Measurements from ENCODE around the gene PCDHGA6. TPM values are rescaled to one million over a fixed set of nuclear protein-coding genes. Genes with fewer than 3 reads are reported as not detected.

Gene PCDHGA6
- 1 to 10 TPM; 3.1 to 6.2 (median 3.4) TPM for total RNA-seq

GRCh38 chr5:141373673-141374317 is at the start of gene PCDHGA6:
TSS of gene PCDHGA6 (plus strand) at chr5:141373891. CDS start at chr5:141374084, 193 bp downstream.
- TF ChIP-seq CTCF (IDR thresholded peaks at IDR 0.05; ENCODE audit: low read depth), result no peak

GRCh38 chr5:141326088-141326854 is 47.4 kb upstream of the PCDHGA6 start:
- TF ChIP-seq CTCF (IDR thresholded peaks at IDR 0.05; ENCODE audit: low read depth), result no peak

- TF ChIP-seq CTCF (IDR thresholded peaks at IDR 0.05; ENCODE audit: low read depth), result no peak
Measured at GRCh38 chr5:141328231-141328630, 45.5 kb upstream of the PCDHGA6 start.

GRCh38 chr5:141330299-141331080 is 43.2 kb upstream of the PCDHGA6 start, which contains the start of gene PCDHGA1:
TSS of gene PCDHGA1 (plus strand) at chr5:141330514.
- TF ChIP-seq CTCF (IDR thresholded peaks at IDR 0.05; ENCODE audit: low read depth), result no peak

- no peak for TF ChIP-seq CTCF (IDR thresholded peaks at IDR 0.05; ENCODE audit: low read depth)
Measured at GRCh38 chr5:141338538-141339306, 35.0 kb upstream of the PCDHGA6 start, which contains the start of gene PCDHGA2. TSS of gene PCDHGA2 (plus strand) at chr5:141338760.

GRCh38 chr5:141342773-141343172 is 30.9 kb upstream of the PCDHGA6 start:
- TF ChIP-seq CTCF (IDR thresholded peaks at IDR 0.05; ENCODE audit: low read depth), result no peak
